Left ventricle myocardium inferior (tissue), 1 donor: ENCODE results near the gene ADM2. TPM values are rescaled to one million over a fixed set of nuclear protein-coding genes. Genes with fewer than 3 reads are reported as not detected.
"Not testable (repeated sequence)": the region's sequence is repeated elsewhere in the genome, so short reads cannot be mapped to it uniquely, and the experiment has no call there.

Experiments
- DNase-seq: peaks from one replicate; pipeline ENCODE4 v3.0.0-alpha.2; 2020
- H3K27ac ChIP-seq: fragments of 200-600 bp; replicated peaks from 2 replicates; pipeline ENCODE4 v1.8.0; 2021
- H3K27me3 ChIP-seq: fragments of 200-600 bp; 2 replicates; pipeline ENCODE4 v1.8.0; 2021; ENCODE audit warnings: low read depth
- H3K36me3 ChIP-seq: fragments of 200-600 bp; 2 replicates; pipeline ENCODE4 v1.8.0; 2021
- H3K4me1 ChIP-seq: fragments of 200-600 bp; 2 replicates; pipeline ENCODE4 v1.8.0; 2021
- H3K4me3 ChIP-seq: fragments of 200-600 bp; 2 replicates; pipeline ENCODE4 v1.8.0; 2021; ENCODE audit warnings: mild to moderate bottlenecking, moderate library complexity
- H3K9me3 ChIP-seq: fragments of 200-600 bp; replicated peaks from 2 replicates; pipeline ENCODE4 v1.8.0; 2021
- intact Hi-C: fragments of 100-400 bp; cut with micrococcal nuclease; formaldehyde crosslinking; loops from one replicate; pipeline ENCODE4 v1.11.0; 2022
- long read RNA-seq: library from polyadenylated mRNA; unstranded; transcript quantifications from one replicate; pipeline ENCODE4 v2.0.0, GENCODE V29; 2021
- total RNA-seq: library from RNA; stranded (reverse); fragmentation: NEBNext Ultra II Directional; extraction: Animal tissue kit (Norgen Biotek cat#: 25700); gene quantifications from one replicate; pipeline ENCODE4 v1.2.1, GENCODE V29; 2021
- TF ChIP-seq, protein P1 (sequence below): fragments of 200-600 bp; IDR thresholded peaks from 2 replicates; pipeline ENCODE4 v1.8.0; 2021; ENCODE audit warnings: antibody characterized with exemption, mild to moderate bottlenecking, borderline replicate concordance
- donor health status: DM: no; HTN: yes; CAD: no; lungs with severe emphysema.

The ADM2 gene, protein sequence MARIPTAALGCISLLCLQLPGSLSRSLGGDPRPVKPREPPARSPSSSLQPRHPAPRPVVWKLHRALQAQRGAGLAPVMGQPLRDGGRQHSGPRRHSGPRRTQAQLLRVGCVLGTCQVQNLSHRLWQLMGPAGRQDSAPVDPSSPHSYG
- not detected for total RNA-seq
- long read RNA-seq, result 0 reads

GRCh38 chr22:50481440-50482106, at the start of gene ADM2:
Gene ADM2, plus strand, starts transcription at chr22:50481543. Its CDS starts 305 bp downstream, at chr22:50481848.
- H3K36me3 ChIP-seq, result no peaks in the 10 kb centered on the region
- H3K9me3 ChIP-seq, result no peaks in the 10 kb centered on the region
- intact Hi-C loops, result no loop called here
- no peak within 1 kb of the TSS for H3K27ac ChIP-seq
- peaks cover 15% of the 10 kb centered on the region for H3K4me1 ChIP-seq
- H3K4me3 ChIP-seq, result peak within 1 kb of the TSS; percentile 63
- TF ChIP-seq, protein P1, sequence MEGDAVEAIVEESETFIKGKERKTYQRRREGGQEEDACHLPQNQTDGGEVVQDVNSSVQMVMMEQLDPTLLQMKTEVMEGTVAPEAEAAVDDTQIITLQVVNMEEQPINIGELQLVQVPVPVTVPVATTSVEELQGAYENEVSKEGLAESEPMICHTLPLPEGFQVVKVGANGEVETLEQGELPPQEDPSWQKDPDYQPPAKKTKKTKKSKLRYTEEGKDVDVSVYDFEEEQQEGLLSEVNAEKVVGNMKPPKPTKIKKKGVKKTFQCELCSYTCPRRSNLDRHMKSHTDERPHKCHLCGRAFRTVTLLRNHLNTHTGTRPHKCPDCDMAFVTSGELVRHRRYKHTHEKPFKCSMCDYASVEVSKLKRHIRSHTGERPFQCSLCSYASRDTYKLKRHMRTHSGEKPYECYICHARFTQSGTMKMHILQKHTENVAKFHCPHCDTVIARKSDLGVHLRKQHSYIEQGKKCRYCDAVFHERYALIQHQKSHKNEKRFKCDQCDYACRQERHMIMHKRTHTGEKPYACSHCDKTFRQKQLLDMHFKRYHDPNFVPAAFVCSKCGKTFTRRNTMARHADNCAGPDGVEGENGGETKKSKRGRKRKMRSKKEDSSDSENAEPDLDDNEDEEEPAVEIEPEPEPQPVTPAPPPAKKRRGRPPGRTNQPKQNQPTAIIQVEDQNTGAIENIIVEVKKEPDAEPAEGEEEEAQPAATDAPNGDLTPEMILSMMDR, result no peak
- DNase-seq, result no peak
- H3K27me3 ChIP-seq, result peaks cover 85% of the 10 kb centered on the region

DNA sequence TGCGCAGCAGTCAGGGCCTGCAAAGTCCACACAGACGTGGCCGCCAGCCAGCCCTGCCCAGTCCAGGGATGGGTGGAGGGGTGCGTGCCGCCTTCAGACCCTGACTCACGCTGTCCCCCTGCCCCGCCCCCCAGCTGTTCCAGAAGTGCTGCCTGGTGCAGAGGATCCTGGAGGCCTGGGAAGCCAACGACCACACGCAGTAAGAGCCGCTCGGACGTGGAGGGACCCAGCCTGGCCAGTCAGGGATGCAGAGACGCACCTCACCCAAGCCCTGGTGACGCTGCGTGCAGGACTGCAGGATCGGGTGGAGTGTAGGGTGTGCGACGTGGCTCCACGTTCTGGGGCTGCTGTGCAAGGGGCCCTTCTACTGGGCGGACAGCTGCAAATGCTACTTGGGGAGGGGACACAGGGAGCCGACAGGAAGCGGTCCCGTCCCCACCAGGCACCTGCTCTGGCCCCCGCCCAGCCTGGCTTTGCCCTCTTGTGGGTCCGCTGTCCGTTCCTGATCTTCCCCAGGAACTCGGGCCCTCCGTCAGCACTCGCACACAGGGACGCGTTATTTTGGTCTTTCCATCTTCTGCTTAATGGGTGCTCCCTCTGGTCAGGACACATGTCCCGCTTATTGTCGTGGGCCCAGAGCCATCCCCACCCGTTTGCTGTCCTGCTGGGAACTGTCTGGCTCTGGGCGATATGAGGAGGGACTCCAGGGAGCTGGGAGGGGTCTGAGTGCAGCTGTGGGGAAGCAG, 49.0 kb upstream of the ADM2 start:
- intact Hi-C loops, result no loop called here
- Histone ChIP-seq H3K36me3 (peaks cover 80% of the 10 kb centered on the region), H3K4me1 (no peaks in the 10 kb centered on the region), H3K27me3 (no peaks in the 10 kb centered on the region), H3K9me3 (no peaks in the 10 kb centered on the region), H3K4me3 (no peak overlapping the region), H3K27ac (no peak overlapping the region)
- TF ChIP-seq, protein P1, result no peak
- no peak for DNase-seq

GRCh38 chr22:50432877-50433510, 48.3 kb upstream of the ADM2 start:
- DNase-seq, H3K27me3 ChIP-seq, H3K4me3 ChIP-seq, intact Hi-C loops, H3K4me1 ChIP-seq, H3K9me3 ChIP-seq, H3K27ac ChIP-seq: not testable (repeated sequence)
- peaks cover 80% of the 10 kb centered on the region for H3K36me3 ChIP-seq

DNA sequence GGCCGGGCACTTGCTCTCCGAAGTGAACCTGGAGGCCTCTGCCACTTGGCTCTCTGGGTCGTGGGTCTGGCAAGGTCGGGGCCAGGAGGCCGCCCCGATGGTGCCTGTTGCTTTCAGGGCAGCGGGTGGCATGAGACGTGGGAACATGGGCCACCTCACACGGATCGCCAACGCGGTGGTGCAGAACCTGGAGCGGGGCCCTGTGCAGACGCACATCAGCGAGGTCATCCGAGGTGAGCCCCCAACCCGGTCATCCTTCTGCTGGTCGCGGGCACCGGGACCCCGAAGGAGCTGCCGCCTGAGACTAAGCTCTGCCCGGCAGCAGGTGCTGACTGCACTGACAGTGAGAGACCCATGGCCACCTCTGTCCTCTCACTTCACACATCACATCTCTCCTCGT, 46.5 kb upstream of the ADM2 start:
- intact Hi-C loops, result no loop called here
- no peak for DNase-seq
- H3K36me3 ChIP-seq, result peaks cover 82% of the 10 kb centered on the region
- H3K27me3 ChIP-seq, result no peaks in the 10 kb centered on the region
- H3K27ac ChIP-seq, result no peak overlapping the region
- TF ChIP-seq, protein P1, result no peak
- no peaks in the 10 kb centered on the region for H3K4me1 ChIP-seq
- no peak overlapping the region for H3K4me3 ChIP-seq
- no peaks in the 10 kb centered on the region for H3K9me3 ChIP-seq

DNA sequence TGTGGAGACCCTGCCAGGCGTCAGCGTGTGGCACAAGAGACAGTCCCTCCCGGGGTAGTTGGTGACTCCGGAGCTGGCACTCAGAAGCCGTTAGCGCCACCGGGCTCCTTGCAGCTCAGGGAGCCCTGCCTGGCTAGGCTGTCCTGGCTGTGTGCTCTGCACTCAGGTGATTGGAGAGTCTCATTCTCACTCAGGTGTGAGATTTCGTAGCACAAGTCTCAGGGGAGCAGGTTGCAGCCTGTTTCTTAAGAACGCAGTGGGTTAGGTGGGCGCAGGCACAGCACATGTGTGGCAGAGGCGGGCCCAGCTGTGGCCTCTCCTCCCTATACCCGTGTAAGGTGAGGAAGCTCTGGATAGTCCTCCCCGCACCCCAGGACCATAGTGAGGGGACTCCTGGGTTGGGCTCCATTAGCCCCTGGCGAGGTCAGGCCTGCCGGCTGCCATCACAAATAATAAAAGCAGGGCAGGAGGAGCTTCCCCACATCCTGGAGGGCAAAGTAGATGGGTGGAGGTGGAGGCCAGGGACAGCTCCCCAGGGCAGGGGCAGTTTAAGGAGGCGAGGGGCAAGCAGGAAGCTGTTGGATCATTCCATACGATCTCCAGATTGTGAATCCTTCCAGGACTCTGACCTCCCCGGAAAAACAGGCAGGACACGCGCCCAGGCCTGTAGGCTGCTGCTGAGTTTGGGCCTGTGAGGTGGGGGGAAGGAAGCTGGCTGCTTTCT, 45.9 kb upstream of the ADM2 start:
- no peak for DNase-seq

More for the DNA sequence above, 45.9 kb upstream of the ADM2 start:
- no peaks in the 10 kb centered on the region for H3K9me3 ChIP-seq
- no peak overlapping the region for H3K27ac ChIP-seq
- no peak overlapping the region for H3K4me3 ChIP-seq
- H3K36me3 ChIP-seq, result peaks cover 82% of the 10 kb centered on the region
- H3K27me3 ChIP-seq, result no peaks in the 10 kb centered on the region
- no peaks in the 10 kb centered on the region for H3K4me1 ChIP-seq
- TF ChIP-seq, protein P1, result no peak
- intact Hi-C loops, result no loop called here
